Activated naive CD8-positive, alpha-beta T cell treated with anti-CD3 and anti-CD28 coated beads, Interleukin-2, amount 50 U/mL, for 24 hours (primary cell): Measurements from ENCODE around the gene SHH.

Experiments
- ATAC-seq: fragments of 150-1000 bp; cut with Tn5 transposase; one replicate; pipeline ENCODE4 v1.10.0; 2021
- DNase-seq: peaks from one replicate; pipeline ENCODE4 v3.0.0; 2021
- H3K27ac Mint-ChIP-seq: one replicate; pipeline ENCODE4 v1.8.0; 2021; ENCODE audit warnings: mild to moderate bottlenecking, mixed read lengths
- H3K27me3 Mint-ChIP-seq: one replicate; pipeline ENCODE4 v1.8.0; 2021; ENCODE audit warnings: mixed read lengths
- H3K36me3 Mint-ChIP-seq: one replicate; pipeline ENCODE4 v1.8.0; 2021; ENCODE audit warnings: low read depth, mixed read lengths
- H3K4me1 Mint-ChIP-seq: one replicate; pipeline ENCODE4 v1.8.0; 2021; ENCODE audit warnings: mixed read lengths
- H3K4me3 Mint-ChIP-seq: one replicate; pipeline ENCODE4 v1.8.0; 2021; ENCODE audit warnings: mild to moderate bottlenecking, moderate library complexity, mixed read lengths
- H3K9me3 Mint-ChIP-seq: one replicate; pipeline ENCODE4 v1.8.0; 2021; ENCODE audit warnings: mixed read lengths

Gene SHH

GRCh38 chr7:155766386-155766785, 45.9 kb downstream of the SHH start:
- Mint-ChIP-seq H3K36me3 (peaks cover 49% of the 10 kb centered on the region), H3K4me1 (peaks cover 50% of the 10 kb centered on the region), H3K4me3 (no peak overlapping the region), H3K27me3 (no peaks in the 10 kb centered on the region), H3K9me3 (no peaks in the 10 kb centered on the region), H3K27ac (no peak overlapping the region)
- no peak for ATAC-seq
- no peak for DNase-seq

GRCh38 chr7:155765458-155765857, 46.8 kb downstream of the SHH start:
- Mint-ChIP-seq H3K4me1 (peaks cover 58% of the 10 kb centered on the region), H3K36me3 (peaks cover 46% of the 10 kb centered on the region), H3K27me3 (no peaks in the 10 kb centered on the region), H3K27ac (no peak overlapping the region), H3K4me3 (no peak overlapping the region), H3K9me3 (no peaks in the 10 kb centered on the region)
- DNase-seq (no peak), ATAC-seq (no peak)

GRCh38 chr7:155764438-155764793, 47.8 kb downstream of the SHH start:
- Mint-ChIP-seq H3K36me3 (peaks cover 48% of the 10 kb centered on the region), H3K9me3 (no peaks in the 10 kb centered on the region), H3K4me1 (peaks cover 58% of the 10 kb centered on the region), H3K4me3 (peak overlapping the region; percentile 74), H3K27me3 (no peaks in the 10 kb centered on the region), H3K27ac (peak overlapping the region; percentile 98)
- peak; percentile 66 for DNase-seq
- peak; percentile 84 for ATAC-seq

GRCh38 chr7:155763691-155764437, 48.4 kb downstream of the SHH start:
- ATAC-seq = peak; percentile 82
- H3K36me3 Mint-ChIP-seq = peaks cover 47% of the 10 kb centered on the region
- peak; percentile 76 for DNase-seq
- H3K9me3 Mint-ChIP-seq = no peaks in the 10 kb centered on the region
- H3K4me1 Mint-ChIP-seq = peaks cover 58% of the 10 kb centered on the region
- H3K4me3 Mint-ChIP-seq = peak overlapping the region; percentile 74
- no peaks in the 10 kb centered on the region for H3K27me3 Mint-ChIP-seq
- peak overlapping the region; percentile 98 for H3K27ac Mint-ChIP-seq

- peaks cover 56% of the 10 kb centered on the region for H3K4me1 Mint-ChIP-seq
- no peaks in the 10 kb centered on the region for H3K27me3 Mint-ChIP-seq
- no peak for DNase-seq
- peaks cover 45% of the 10 kb centered on the region for H3K36me3 Mint-ChIP-seq
- no peaks in the 10 kb centered on the region for H3K9me3 Mint-ChIP-seq
- H3K27ac Mint-ChIP-seq = peak overlapping the region; percentile 98
- H3K4me3 Mint-ChIP-seq = peak overlapping the region; percentile 74
- no peak for ATAC-seq
Measured at GRCh38 chr7:155763122-155763521, 49.1 kb downstream of the SHH start.

- peaks cover 56% of the 10 kb centered on the region for H3K4me1 Mint-ChIP-seq
Measured at GRCh38 chr7:155762655-155763054, 49.6 kb downstream of the SHH start.

GRCh38 chr7:155762036-155762435, 50.2 kb downstream of the SHH start:
- ATAC-seq = no peak
- Mint-ChIP-seq H3K27me3 (no peaks in the 10 kb centered on the region), H3K9me3 (no peaks in the 10 kb centered on the region), H3K36me3 (peaks cover 42% of the 10 kb centered on the region), H3K4me3 (no peak overlapping the region), H3K27ac (no peak overlapping the region), H3K4me1 (peaks cover 55% of the 10 kb centered on the region)
- no peak for DNase-seq

More at GRCh38 chr7:155762655-155763054, 49.6 kb downstream of the SHH start:
- Mint-ChIP-seq H3K36me3 (peaks cover 43% of the 10 kb centered on the region), H3K27me3 (no peaks in the 10 kb centered on the region), H3K27ac (peak overlapping the region; percentile 98), H3K4me3 (no peak overlapping the region), H3K9me3 (no peaks in the 10 kb centered on the region)
- ATAC-seq = no peak
- no peak for DNase-seq

GRCh38 chr7:155761162-155761561, 51.1 kb downstream of the SHH start:
- Mint-ChIP-seq H3K36me3 (peaks cover 49% of the 10 kb centered on the region), H3K4me1 (peaks cover 63% of the 10 kb centered on the region), H3K27me3 (no peaks in the 10 kb centered on the region), H3K9me3 (no peaks in the 10 kb centered on the region), H3K27ac (no peak overlapping the region), H3K4me3 (no peak overlapping the region)
- ATAC-seq (no peak), DNase-seq (no peak)

GRCh38 chr7:155759740-155760430, 52.4 kb downstream of the SHH start:
- H3K27ac Mint-ChIP-seq = no peak overlapping the region
- H3K4me3 Mint-ChIP-seq = no peak overlapping the region
- DNase-seq = no peak
- peaks cover 46% of the 10 kb centered on the region for H3K36me3 Mint-ChIP-seq
- no peaks in the 10 kb centered on the region for H3K27me3 Mint-ChIP-seq
- no peaks in the 10 kb centered on the region for H3K9me3 Mint-ChIP-seq
- ATAC-seq = no peak
- H3K4me1 Mint-ChIP-seq = peaks cover 63% of the 10 kb centered on the region

GRCh38 chr7:155758348-155758747, 53.9 kb downstream of the SHH start:
- H3K27me3 Mint-ChIP-seq = no peaks in the 10 kb centered on the region
- DNase-seq = no peak
- no peaks in the 10 kb centered on the region for H3K9me3 Mint-ChIP-seq
- H3K36me3 Mint-ChIP-seq = peaks cover 41% of the 10 kb centered on the region
- no peak overlapping the region for H3K27ac Mint-ChIP-seq
- ATAC-seq = no peak
- H3K4me1 Mint-ChIP-seq = peaks cover 63% of the 10 kb centered on the region
- no peak overlapping the region for H3K4me3 Mint-ChIP-seq

- H3K27ac Mint-ChIP-seq = no peak overlapping the region
- DNase-seq = no peak
- H3K27me3 Mint-ChIP-seq = no peaks in the 10 kb centered on the region
- peaks cover 63% of the 10 kb centered on the region for H3K4me1 Mint-ChIP-seq
- no peak for ATAC-seq
- H3K36me3 Mint-ChIP-seq = peaks cover 43% of the 10 kb centered on the region
- no peaks in the 10 kb centered on the region for H3K9me3 Mint-ChIP-seq
- no peak overlapping the region for H3K4me3 Mint-ChIP-seq
Measured at GRCh38 chr7:155756322-155756721, 55.9 kb downstream of the SHH start.

GRCh38 chr7:155755026-155755425, 57.2 kb downstream of the SHH start:
- Mint-ChIP-seq H3K4me1 (peaks cover 69% of the 10 kb centered on the region), H3K9me3 (no peaks in the 10 kb centered on the region), H3K27ac (peak overlapping the region; percentile 55), H3K4me3 (no peak overlapping the region), H3K36me3 (peaks cover 39% of the 10 kb centered on the region), H3K27me3 (no peaks in the 10 kb centered on the region)
- ATAC-seq (no peak), DNase-seq (no peak)

GRCh38 chr7:155754165-155754564, 58.1 kb downstream of the SHH start:
- ATAC-seq (no peak), DNase-seq (no peak)
- H3K27ac Mint-ChIP-seq = no peak overlapping the region
- peaks cover 77% of the 10 kb centered on the region for H3K4me1 Mint-ChIP-seq
- H3K4me3 Mint-ChIP-seq = no peak overlapping the region
- H3K27me3 Mint-ChIP-seq = no peaks in the 10 kb centered on the region
- H3K36me3 Mint-ChIP-seq = peaks cover 36% of the 10 kb centered on the region
- H3K9me3 Mint-ChIP-seq = no peaks in the 10 kb centered on the region

- H3K4me3 Mint-ChIP-seq = no peak overlapping the region
- peaks cover 81% of the 10 kb centered on the region for H3K4me1 Mint-ChIP-seq
- no peak for ATAC-seq
Measured at GRCh38 chr7:155753446-155753965, 58.8 kb downstream of the SHH start.

More at GRCh38 chr7:155753446-155753965, 58.8 kb downstream of the SHH start:
- peak overlapping the region; percentile 58 for H3K27ac Mint-ChIP-seq
- H3K27me3 Mint-ChIP-seq = no peaks in the 10 kb centered on the region
- H3K9me3 Mint-ChIP-seq = no peaks in the 10 kb centered on the region
- DNase-seq = no peak
- peaks cover 33% of the 10 kb centered on the region for H3K36me3 Mint-ChIP-seq
